Subcutaneous preadipocyte (primary cell): ENCODE measurements around the gene GUCY1A1. TPM values are rescaled to one million over a fixed set of nuclear protein-coding genes. Genes with fewer than 3 reads are reported as not detected.

ENCODE experiments used
- total RNA-seq: library from RNA; depleted of rRNA; stranded (reverse); fragments of >200 nt; gene quantifications from 2 replicates; pipeline ENCODE4 v1.2.3, GENCODE V29; 2012

GUCY1A1 gene, protein sequence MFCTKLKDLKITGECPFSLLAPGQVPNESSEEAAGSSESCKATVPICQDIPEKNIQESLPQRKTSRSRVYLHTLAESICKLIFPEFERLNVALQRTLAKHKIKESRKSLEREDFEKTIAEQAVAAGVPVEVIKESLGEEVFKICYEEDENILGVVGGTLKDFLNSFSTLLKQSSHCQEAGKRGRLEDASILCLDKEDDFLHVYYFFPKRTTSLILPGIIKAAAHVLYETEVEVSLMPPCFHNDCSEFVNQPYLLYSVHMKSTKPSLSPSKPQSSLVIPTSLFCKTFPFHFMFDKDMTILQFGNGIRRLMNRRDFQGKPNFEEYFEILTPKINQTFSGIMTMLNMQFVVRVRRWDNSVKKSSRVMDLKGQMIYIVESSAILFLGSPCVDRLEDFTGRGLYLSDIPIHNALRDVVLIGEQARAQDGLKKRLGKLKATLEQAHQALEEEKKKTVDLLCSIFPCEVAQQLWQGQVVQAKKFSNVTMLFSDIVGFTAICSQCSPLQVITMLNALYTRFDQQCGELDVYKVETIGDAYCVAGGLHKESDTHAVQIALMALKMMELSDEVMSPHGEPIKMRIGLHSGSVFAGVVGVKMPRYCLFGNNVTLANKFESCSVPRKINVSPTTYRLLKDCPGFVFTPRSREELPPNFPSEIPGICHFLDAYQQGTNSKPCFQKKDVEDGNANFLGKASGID
- under 0.01 and 0.37 TPM in 2 replicates for total RNA-seq

DNA sequence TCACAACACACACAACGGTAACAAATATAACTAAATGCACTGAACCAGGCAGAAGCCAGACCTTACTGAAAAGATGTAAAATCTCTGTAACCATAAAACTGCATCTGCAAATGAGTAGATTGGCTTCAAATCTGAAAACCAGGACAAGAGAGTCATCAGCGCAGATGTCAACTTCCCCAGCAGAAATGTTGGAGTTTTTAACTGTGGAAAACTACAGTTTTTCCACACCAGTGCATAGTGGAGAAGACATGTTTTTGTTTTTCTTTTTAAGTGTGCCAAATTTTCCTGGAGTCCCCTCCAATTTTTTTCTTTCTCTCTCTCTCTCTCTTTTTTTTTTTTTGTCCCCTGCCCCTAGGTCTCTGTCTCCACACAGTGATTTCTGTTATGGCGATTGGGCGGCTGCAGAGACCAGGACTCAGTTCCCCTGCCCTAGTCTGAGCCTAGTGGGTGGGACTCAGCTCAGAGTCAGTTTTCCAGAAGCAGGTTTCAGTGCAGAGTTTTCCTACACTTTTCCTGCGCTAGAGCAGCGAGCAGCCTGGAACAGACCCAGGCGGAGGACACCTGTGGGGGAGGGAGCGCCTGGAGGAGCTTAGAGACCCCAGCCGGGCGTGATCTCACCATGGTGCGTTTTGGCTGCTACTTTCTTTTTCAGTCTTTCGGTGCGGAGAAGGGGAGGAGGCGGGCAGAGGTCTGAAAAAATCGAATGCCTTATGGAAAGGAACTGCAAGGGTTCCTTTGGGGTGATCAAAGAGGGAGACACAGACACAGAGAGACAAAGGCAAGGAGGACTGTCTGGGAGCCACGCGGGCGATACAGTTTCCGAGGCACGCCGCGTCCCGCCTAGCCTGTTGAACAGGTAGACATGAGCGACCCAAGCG is at the start of gene GUCY1A1:
Gene GUCY1A1, plus strand, starts transcription at position 505 of the 878 bp plus-strand sequence. CDS start 30,020 bp downstream, outside the sequence.

DNA sequence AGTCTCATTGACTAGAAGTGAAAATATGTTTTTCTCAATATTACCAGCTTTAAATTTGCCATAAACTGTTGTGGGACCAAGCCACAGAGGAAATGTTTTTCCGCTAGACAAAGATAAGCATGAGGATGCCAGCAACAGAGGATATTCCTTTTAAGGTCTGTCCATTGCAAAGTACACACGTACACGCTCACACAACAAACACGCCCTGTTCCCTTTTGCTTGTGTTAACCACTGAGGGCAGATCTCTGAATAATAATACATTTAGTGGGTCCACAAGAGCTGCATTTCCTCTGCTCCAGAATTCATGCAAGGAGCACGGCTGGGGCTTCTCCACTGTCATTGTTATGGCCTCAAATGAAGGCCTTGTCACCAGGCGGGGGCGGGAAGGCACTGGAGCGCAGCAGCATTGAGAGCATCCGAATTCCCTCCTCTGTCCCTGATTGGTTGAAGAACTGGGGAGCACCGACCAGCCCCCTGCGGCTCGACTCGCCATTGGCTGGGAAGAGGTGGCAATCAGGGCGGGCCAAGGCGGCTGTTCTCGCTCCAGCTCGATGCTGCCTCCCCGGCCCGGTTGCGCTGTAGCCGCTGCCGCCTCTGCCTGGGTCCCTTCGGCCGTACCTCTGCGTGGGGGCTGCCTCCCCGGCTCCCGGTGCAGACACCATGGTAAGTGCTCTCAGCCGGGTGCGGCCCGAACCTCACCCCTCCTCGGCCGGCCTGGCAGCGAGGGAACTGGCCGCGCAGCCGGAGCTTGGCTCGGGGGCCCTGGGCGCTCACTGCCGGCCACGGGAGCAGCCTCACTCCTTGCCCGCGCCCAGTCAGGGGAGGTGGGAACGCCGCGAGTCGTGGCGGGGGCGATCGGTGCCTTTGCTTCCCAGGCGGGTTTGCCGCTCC is 92.1 kb downstream of the GUCY1A1 start, which contains the start of gene GUCY1B1:
Gene GUCY1B1, plus strand, starts transcription at position 541 of the 891 bp plus-strand sequence. Its CDS starts 120 bp downstream, at position 661.

Other genes starting within 250 kb of the GUCY1A1 start
- gene GUCY1B1, start 92.2 kb downstream of the GUCY1A1 start, total RNA-seq, result 1.8 and 4.8 TPM in 2 replicates
- not detected in 2 replicates for gene ASIC5, start 199.4 kb downstream of the GUCY1A1 start, total RNA-seq
- gene TDO2, start 236.8 kb downstream of the GUCY1A1 start, total RNA-seq, result under 0.01 TPM in 1 of 2 replicates, not detected in the other